Activated CD4-positive, alpha-beta T cell treated with anti-CD3 and anti-CD28 coated beads, Interleukin-2, amount 10 ng/mL, durations not matched to agents 7 days and 5 days (primary cell): ENCODE measurements around the gene SLC2A4. TPM values are rescaled to one million over a fixed set of nuclear protein-coding genes. Genes with fewer than 3 reads are reported as not detected.
A peak's percentile ranks its signal among the peaks of the same experiment; 100 is the strongest.

Experiments used
- CTCF ChIA-PET: fragments of 350-600 bp; sonication (Branson Sonifier 250); formaldehyde crosslinking; loops from one replicate; lab custom pipeline; 2021; ENCODE audit warnings: antibody characterized with exemption; lab: Charles Lee
- POLR2A ChIA-PET: fragments of 350-600 bp; sonication (Branson Sonifier 250); formaldehyde crosslinking; loops from one replicate; lab custom pipeline; 2021; ENCODE audit warnings: antibody characterized with exemption; lab: Charles Lee
- DNase-seq: peaks from one replicate; pipeline ENCODE4 v3.0.0-alpha.2; 2020
- H3K27ac Mint-ChIP-seq: one replicate; pipeline ENCODE4 v1.8.0; 2021; ENCODE audit warnings: mild to moderate bottlenecking, moderate library complexity, mixed read lengths
- H3K27me3 Mint-ChIP-seq: one replicate; pipeline ENCODE4 v1.8.0; 2021; ENCODE audit warnings: mixed read lengths
- H3K36me3 Mint-ChIP-seq: one replicate; pipeline ENCODE4 v1.8.0; 2021; ENCODE audit warnings: low read depth, mixed read lengths
- H3K4me1 Mint-ChIP-seq: one replicate; pipeline ENCODE4 v1.8.0; 2021; ENCODE audit warnings: mixed read lengths
- H3K4me3 Mint-ChIP-seq: one replicate; pipeline ENCODE4 v1.8.0; 2021; ENCODE audit warnings: mild to moderate bottlenecking, moderate library complexity, mixed read lengths
- H3K9me3 Mint-ChIP-seq: one replicate; pipeline ENCODE4 v1.8.0; 2021; ENCODE audit warnings: mixed read lengths
- total RNA-seq, 2 experiments: library from RNA; stranded (reverse); gene quantifications; one replicate each; pipeline ENCODE4 v1.2.3, GENCODE V29; 2021

The SLC2A4 gene
- total RNA-seq, 2 experiments from 2014 or later: not detected

DNA sequence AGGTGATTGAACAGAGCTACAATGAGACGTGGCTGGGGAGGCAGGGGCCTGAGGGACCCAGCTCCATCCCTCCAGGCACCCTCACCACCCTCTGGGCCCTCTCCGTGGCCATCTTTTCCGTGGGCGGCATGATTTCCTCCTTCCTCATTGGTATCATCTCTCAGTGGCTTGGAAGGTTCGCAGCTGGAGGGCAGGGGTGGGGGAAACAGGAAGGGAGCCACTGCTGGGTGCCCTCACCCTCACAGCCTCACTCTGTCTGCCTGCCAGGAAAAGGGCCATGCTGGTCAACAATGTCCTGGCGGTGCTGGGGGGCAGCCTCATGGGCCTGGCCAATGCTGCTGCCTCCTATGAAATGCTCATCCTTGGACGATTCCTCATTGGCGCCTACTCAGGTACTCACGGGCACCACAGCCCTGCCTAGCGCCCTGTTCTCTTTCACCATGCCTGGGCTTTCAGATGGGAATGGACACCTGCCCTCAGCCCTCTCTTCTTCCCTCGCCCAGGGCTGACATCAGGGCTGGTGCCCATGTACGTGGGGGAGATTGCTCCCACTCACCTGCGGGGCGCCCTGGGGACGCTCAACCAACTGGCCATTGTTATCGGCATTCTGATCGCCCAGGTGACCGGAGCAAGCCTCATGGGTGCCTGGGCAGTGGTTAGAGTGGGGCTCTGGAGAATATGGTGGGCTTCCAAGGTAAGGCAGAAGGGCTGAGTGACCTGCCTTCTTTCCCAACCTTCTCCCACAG, 2.1 kb downstream of the SLC2A4 start:
- no peak for DNase-seq
- Mint-ChIP-seq H3K9me3 (no peaks in the 10 kb centered on the region), H3K4me1 (peaks cover 19% of the 10 kb centered on the region), H3K36me3 (no peaks in the 10 kb centered on the region), H3K27me3 (peaks cover 45% of the 10 kb centered on the region), H3K4me3 (no peak overlapping the region), H3K27ac (no peak overlapping the region)
- ChIA-PET POLR2A (no interaction called here), CTCF (interaction anchor here (0.6 to 3.4 kb wide), 7 partner anchors 10 to 405 kb away, joined by 3 to 26 read pairs (median 4); partner anchors contain the start of genes ACADVL, DLG4 and WRAP53)

DNA sequence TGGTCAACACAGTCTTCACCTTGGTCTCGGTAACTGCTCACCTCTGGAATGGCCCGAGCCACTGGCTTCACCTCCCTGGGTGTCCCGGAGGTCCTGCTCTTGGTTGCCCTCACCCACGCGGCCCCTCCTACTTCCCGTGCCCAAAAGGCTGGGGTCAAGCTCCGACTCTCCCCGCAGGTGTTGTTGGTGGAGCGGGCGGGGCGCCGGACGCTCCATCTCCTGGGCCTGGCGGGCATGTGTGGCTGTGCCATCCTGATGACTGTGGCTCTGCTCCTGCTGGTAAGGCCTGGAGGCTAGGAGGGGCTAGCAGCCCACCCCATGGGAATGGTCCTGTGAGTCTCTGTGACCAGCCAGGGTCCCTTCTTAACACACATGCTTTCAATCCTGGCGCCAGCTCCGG, 3.4 kb downstream of the SLC2A4 start:
- no peaks in the 10 kb centered on the region for H3K9me3 Mint-ChIP-seq

DNA sequence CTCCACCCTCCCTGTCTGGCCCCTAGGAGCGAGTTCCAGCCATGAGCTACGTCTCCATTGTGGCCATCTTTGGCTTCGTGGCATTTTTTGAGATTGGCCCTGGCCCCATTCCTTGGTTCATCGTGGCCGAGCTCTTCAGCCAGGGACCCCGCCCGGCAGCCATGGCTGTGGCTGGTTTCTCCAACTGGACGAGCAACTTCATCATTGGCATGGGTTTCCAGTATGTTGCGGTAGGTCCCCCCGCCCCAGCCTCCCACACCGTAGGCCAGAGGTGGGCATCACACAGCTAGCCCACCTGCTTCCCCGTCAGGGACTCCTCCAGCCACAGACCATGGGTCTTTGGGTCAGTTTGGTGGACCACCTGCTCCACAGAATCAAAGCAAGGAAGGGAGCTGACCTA, 4.2 kb downstream of the SLC2A4 start:
- ChIA-PET POLR2A (no interaction called here), CTCF (interaction anchor here (0.7 to 3.4 kb wide), 5 partner anchors 11 to 49 kb away, joined by 3 to 26 read pairs (median 4); no protein-coding TSS in a partner anchor)
- DNase-seq: no peak
- H3K9me3 Mint-ChIP-seq: no peaks in the 10 kb centered on the region
- no peaks in the 10 kb centered on the region for H3K36me3 Mint-ChIP-seq
- H3K27ac Mint-ChIP-seq: no peak overlapping the region
- H3K4me1 Mint-ChIP-seq: peaks cover 11% of the 10 kb centered on the region
- H3K27me3 Mint-ChIP-seq: peaks cover 48% of the 10 kb centered on the region
- no peak overlapping the region for H3K4me3 Mint-ChIP-seq

More for the DNA sequence above, 3.4 kb downstream of the SLC2A4 start:
- no peak overlapping the region for H3K27ac Mint-ChIP-seq
- H3K36me3 Mint-ChIP-seq: no peaks in the 10 kb centered on the region
- peaks cover 19% of the 10 kb centered on the region for H3K4me1 Mint-ChIP-seq
- H3K4me3 Mint-ChIP-seq: no peak overlapping the region
- peaks cover 45% of the 10 kb centered on the region for H3K27me3 Mint-ChIP-seq
- CTCF ChIA-PET: interaction anchor here (1.1 to 3.4 kb wide), 3 partner anchors 11 to 21 kb away, joined by 3 to 26 read pairs (median 3); no protein-coding TSS in a partner anchor
- no peak for DNase-seq
- POLR2A ChIA-PET: no interaction called here

DNA sequence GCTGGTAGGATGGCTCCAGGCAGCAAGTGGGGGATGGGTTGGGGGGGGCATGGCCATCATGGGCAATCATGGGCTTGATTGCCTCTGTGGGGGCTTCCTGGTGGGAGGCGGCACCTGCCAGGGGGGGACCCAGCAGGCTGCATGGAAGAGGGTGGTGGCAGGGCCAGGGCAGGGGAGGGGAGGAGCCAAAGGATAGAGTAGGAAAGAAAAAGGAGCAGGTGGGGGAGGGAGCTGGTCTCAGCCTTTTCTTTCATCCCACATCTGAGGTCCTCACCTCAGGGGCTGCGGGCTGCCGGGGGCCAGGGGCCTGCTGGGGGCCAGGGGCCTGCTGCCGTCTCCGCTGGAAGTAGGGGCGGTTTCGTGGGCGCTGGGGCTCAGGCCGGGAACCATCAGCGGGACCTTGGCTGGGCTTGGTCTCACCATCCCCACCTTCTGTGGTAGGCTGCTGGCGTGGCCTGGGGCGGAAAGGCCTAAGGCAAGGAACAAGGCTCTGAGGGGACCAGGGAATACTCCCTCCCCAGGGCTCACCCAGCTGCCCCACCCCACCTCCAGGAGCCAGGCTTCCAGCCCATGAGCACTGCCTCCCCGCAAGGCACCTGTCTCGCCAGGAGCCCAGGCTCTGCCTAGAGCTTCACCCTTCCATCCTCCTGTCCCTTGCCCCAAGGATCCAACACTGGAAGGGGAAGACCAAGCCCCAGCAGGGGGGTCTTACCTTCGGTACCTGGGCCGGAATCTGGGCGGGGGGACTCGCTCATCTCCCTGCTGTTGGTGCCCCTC, 7.9 kb downstream of the SLC2A4 start:
- Mint-ChIP-seq H3K9me3 (no peaks in the 10 kb centered on the region), H3K4me3 (no peak overlapping the region), H3K4me1 (peaks cover 7% of the 10 kb centered on the region), H3K36me3 (no peaks in the 10 kb centered on the region), H3K27ac (no peak overlapping the region), H3K27me3 (peaks cover 56% of the 10 kb centered on the region)
- DNase-seq: no peak
- POLR2A ChIA-PET: interaction anchor here (0.6 kb wide), 1 partner anchor 15 kb away, joined by 3 read pairs; no protein-coding TSS in a partner anchor
- CTCF ChIA-PET: interaction anchor here (1.4 kb wide), 1 partner anchor 69 kb away, joined by 3 read pairs; no protein-coding TSS in a partner anchor

DNA sequence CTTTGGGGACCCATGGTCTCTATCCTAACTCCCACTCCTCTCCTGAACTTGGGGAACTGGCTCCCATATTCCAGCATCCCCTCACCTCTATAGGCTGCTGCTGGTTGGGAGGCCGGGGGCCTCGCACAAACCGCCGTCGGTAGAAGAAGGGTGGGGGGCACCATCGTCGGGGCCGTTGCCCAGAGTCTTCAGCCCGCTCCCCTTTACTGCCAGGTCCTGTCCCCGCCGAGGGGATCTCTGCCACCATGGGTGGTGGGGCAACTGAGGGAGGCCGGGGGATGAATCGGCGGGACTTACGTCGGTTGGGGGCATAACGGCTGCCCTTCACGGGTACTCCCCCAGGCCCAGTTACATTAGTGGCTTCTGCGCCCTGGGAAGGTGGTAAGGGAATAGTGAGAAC, 8.6 kb downstream of the SLC2A4 start:
- H3K27ac Mint-ChIP-seq: no peak overlapping the region
- H3K36me3 Mint-ChIP-seq: no peaks in the 10 kb centered on the region
- H3K27me3 Mint-ChIP-seq: peaks cover 60% of the 10 kb centered on the region
- H3K9me3 Mint-ChIP-seq: no peaks in the 10 kb centered on the region
- ChIA-PET CTCF (interaction anchor here (1.4 kb wide), 1 partner anchor 70 kb away, joined by 3 read pairs; no protein-coding TSS in a partner anchor), POLR2A (no interaction called here)
- H3K4me1 Mint-ChIP-seq: peaks cover 11% of the 10 kb centered on the region
- H3K4me3 Mint-ChIP-seq: no peak overlapping the region
- DNase-seq: no peak

DNA sequence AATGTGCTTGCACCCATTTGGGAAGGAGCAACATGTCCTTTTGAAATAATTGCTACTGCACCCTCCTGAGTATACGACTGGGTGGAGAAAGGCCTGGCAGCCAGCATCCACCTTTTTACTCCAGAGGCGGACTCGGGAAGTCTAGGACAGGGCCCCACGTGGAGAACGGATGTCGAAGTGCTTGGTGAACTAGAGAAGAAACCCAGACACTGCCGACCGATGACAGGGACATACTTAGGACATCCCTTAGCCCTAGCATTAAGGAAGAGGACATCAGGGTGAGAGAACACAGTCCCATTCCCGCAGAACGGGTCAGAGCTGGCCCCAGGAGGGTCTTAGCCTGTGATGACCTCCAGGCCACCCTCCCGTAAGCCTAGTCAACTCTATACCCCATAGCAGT, 9.2 kb downstream of the SLC2A4 start:
- Mint-ChIP-seq H3K36me3 (no peaks in the 10 kb centered on the region), H3K27ac (no peak overlapping the region), H3K27me3 (peaks cover 59% of the 10 kb centered on the region), H3K4me3 (no peak overlapping the region), H3K4me1 (peaks cover 15% of the 10 kb centered on the region), H3K9me3 (no peaks in the 10 kb centered on the region)
- ChIA-PET POLR2A (no interaction called here), CTCF (interaction anchor here (1.0 to 2.1 kb wide), 3 partner anchors 14 to 70 kb away, joined by 3 to 11 read pairs (median 3); no protein-coding TSS in a partner anchor)
- no peak for DNase-seq

DNA sequence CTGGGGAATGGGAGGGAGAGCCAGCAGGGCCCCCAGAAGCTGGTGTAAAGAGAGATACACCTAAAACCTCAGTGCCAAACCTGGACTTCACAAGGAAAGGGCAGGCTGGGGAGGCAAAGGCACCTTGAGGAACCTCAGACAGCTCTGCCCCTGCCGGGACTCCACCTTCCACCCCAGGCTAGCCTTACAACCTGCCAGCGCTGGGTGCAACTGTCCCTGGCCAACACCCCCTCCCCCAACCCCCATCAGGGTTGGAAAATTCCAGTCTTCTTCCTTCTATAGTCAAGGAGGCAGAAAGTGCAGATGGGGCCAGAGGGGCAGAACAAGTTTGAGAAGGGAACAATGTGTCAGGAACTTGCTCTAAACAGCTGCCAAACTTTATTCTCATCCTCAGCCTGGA, 10.7 kb downstream of the SLC2A4 start:
- Mint-ChIP-seq H3K27me3 (peaks cover 51% of the 10 kb centered on the region), H3K9me3 (no peaks in the 10 kb centered on the region), H3K36me3 (no peaks in the 10 kb centered on the region), H3K4me3 (no peak overlapping the region), H3K4me1 (peaks cover 26% of the 10 kb centered on the region), H3K27ac (no peak overlapping the region)
- DNase-seq: no peak
- CTCF ChIA-PET: interaction anchor here (1.2 to 2.1 kb wide), 3 partner anchors 10 to 40 kb away, joined by 3 to 11 read pairs (median 4); partner anchors contain the start of genes CTDNEP1, ELP5 and SLC2A4
- POLR2A ChIA-PET: no interaction called here

DNA sequence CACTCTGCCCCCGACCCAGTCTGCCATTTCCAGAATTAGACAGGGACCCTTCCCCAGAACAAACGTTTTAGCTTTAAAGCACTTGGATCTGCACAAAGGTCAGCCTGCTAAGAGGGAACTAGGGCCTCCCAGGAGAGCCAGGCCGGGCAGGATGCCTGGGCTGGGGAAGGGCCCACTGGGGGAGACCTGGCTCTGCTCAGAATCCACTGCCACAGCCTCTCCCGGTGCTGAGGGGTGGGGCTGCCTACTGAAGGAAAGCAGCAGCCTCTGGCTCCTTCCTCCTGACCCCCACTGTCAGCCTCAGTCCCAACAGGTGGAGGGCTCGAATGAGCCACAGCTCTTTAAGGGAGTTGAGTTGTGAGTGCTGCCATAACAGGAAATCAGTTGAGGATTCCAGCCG, 11.2 kb downstream of the SLC2A4 start:
- H3K27me3 Mint-ChIP-seq: peaks cover 46% of the 10 kb centered on the region
- no peaks in the 10 kb centered on the region for H3K9me3 Mint-ChIP-seq
- no peak overlapping the region for H3K27ac Mint-ChIP-seq
- ChIA-PET CTCF (interaction anchor here (1.1 to 2.1 kb wide), 4 partner anchors 9 to 41 kb away, joined by 3 to 11 read pairs (median 4); partner anchors contain the start of genes CTDNEP1, ELP5 and SLC2A4), POLR2A (no interaction called here)
- H3K4me1 Mint-ChIP-seq: peaks cover 26% of the 10 kb centered on the region
- H3K4me3 Mint-ChIP-seq: no peak overlapping the region
- no peak for DNase-seq
- no peaks in the 10 kb centered on the region for H3K36me3 Mint-ChIP-seq

DNA sequence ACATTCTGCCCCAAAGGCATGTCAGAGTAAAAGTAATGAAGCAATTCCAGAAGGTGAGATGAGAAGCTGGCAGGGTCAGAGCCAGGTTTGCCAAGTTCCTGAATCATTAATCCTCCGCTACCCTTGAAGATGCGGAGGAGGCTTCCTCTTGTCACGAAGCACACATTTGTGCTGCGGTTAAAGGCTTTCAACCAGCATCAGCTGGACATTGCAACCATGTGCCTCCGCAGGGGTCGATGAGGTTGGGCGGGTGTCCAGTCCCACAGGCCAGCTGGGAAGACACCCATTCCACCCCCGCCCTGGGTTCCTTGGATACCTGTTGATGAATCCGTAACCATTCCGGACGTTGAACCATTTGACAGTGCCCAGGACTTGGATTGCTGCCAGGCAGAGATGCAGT, 11.6 kb downstream of the SLC2A4 start:
- H3K36me3 Mint-ChIP-seq: no peaks in the 10 kb centered on the region
- no peak overlapping the region for H3K27ac Mint-ChIP-seq
- ChIA-PET CTCF (interaction anchor here (0.6 to 1.9 kb wide), 6 partner anchors 10 to 255 kb away, joined by 3 to 4 read pairs (median 3); partner anchors contain the start of genes CTDNEP1, ELP5, SLC2A4 and TNFSF12), POLR2A (no interaction called here)
- H3K4me3 Mint-ChIP-seq: no peak overlapping the region
- no peaks in the 10 kb centered on the region for H3K9me3 Mint-ChIP-seq
- H3K27me3 Mint-ChIP-seq: peaks cover 41% of the 10 kb centered on the region
- peaks cover 26% of the 10 kb centered on the region for H3K4me1 Mint-ChIP-seq
- no peak for DNase-seq

DNA sequence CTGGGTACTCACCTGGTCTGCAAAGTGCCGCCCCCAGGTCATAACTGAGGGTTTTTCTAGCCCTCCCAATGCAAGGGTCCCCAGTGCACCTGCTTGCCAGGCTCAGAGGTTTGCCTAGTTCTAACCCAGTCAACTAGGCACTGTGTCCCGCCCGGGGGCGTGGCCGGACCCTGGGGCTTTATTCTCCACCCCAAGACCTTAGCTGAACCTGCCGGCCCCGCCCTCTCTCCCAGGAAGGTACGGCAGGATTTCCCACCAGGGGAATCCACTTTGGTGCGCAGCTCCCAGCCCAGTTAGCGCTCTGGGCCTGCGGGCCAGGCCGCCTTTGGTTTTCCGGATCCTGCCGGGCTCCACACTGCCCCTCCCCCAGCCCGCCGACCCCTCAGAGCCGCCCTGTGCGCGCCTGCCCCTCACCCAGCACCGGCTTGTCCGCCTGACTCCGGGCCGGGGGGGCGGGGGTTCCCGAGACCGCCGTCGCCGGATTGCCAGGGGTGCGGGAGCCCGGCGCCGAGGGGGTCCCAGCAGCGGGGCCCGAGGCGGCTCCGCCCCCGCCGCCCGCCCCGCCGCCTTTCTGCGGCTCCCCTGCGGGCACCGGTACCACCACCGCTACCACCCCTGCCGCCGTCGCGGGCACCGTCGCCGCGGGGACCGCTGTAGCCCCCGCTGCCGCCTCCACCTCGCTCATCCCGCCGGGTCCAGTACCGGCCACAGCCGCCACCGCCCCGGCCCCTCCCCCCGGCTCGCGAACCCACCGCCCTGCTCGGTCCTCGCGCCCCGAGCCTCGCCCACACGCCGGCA, 12.5 kb downstream of the SLC2A4 start:
- Mint-ChIP-seq H3K9me3 (no peaks in the 10 kb centered on the region), H3K27me3 (peaks cover 40% of the 10 kb centered on the region), H3K36me3 (no peaks in the 10 kb centered on the region), H3K4me1 (peaks cover 26% of the 10 kb centered on the region), H3K27ac (no peak overlapping the region), H3K4me3 (peak overlapping the region; percentile 41)
- POLR2A ChIA-PET: no interaction called here
- DNase-seq: no peak
- CTCF ChIA-PET: interaction anchor here (0.6 to 1.9 kb wide), 6 partner anchors 11 to 255 kb away, joined by 3 to 4 read pairs (median 3); partner anchors contain the start of genes SLC2A4 and TNFSF12

DNA sequence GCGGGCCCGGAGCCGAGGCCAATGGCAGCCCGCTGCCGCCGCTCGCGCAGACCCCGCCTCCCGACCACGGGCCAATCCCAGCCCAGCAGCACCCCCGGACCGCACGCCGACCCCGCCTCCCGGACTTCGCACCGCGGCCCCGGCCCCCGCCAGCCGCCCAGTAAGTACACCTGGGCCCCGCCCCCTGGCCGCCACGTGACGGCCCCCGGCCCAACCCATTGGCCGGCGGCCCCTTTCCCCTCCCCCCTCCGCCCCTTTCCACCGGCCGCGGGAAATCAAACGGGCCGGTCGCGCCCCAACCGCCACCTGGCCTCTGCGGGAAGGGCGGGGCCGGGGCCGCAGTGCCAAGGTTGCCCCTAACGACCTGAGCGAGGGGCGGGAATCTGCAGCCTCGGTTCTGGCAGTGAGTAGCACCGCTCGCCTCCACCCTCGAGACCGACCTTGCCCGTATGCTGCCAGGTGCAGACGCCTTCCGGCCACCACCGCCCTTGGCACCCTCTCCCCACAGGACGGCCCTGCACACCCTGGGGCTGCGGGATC, 13.2 kb downstream of the SLC2A4 start, which contains the start of gene YBX2:
TSS of gene YBX2 (minus strand) at position 26 of the 540 bp plus-strand sequence. CDS start 139 bp downstream, outside the sequence.
- peaks cover 40% of the 10 kb centered on the region for H3K27me3 Mint-ChIP-seq
- H3K4me1 Mint-ChIP-seq: peaks cover 26% of the 10 kb centered on the region
- ChIA-PET CTCF (no interaction called here), POLR2A (no interaction called here)
- H3K4me3 Mint-ChIP-seq: peak within 1 kb of the TSS; percentile 73
- peak; percentile 72 for DNase-seq
- H3K36me3 Mint-ChIP-seq: no peaks in the 10 kb centered on the region
- no peaks in the 10 kb centered on the region for H3K9me3 Mint-ChIP-seq
- H3K27ac Mint-ChIP-seq: peak within 1 kb of the TSS; percentile 85
